HEK293T (cell line): ENCODE data around the gene IRF8.

ENCODE experiments used
- ARNT ChIP-seq: fragments of 450-650 bp; IDR thresholded peaks from 2 replicates; pipeline ENCODE4 v1.6.1; 2017; ENCODE audit warnings: mild to moderate bottlenecking
- BHLHE40 ChIP-seq: fragments of 450-650 bp; IDR thresholded peaks from 2 replicates; pipeline ENCODE4 v1.6.1; 2016; ENCODE audit warnings: mild to moderate bottlenecking, moderate library complexity, borderline replicate concordance
- ELF4 ChIP-seq: fragments of 450-650 bp; IDR thresholded peaks from 2 replicates; pipeline ENCODE4 v1.6.1; 2017; ENCODE audit warnings: antibody characterized with exemption
- FOXA1 ChIP-seq: fragments of 450-650 bp; IDR thresholded peaks from 2 replicates; pipeline ENCODE4 v1.6.1; 2016; ENCODE audit warnings: mild to moderate bottlenecking
- FOXK2 ChIP-seq: fragments of 450-650 bp; IDR thresholded peaks from 2 replicates; pipeline ENCODE4 v1.6.1; 2016; ENCODE audit warnings: mild to moderate bottlenecking
- FOXM1 ChIP-seq: fragments of 450-650 bp; IDR thresholded peaks from 2 replicates; pipeline ENCODE4 v1.6.1; 2017; ENCODE audit warnings: mild to moderate bottlenecking, borderline replicate concordance
- HDGF ChIP-seq: fragments of 450-650 bp; IDR thresholded peaks from 2 replicates; pipeline ENCODE4 v1.6.1; 2017; ENCODE audit warnings: antibody characterized with exemption, borderline replicate concordance
- NFRKB ChIP-seq: fragments of 450-650 bp; IDR thresholded peaks from 2 replicates; pipeline ENCODE4 v1.6.1; 2016; ENCODE audit warnings: mild to moderate bottlenecking, moderate library complexity
- SP1 ChIP-seq: fragments of 450-650 bp; IDR thresholded peaks from 2 replicates; pipeline ENCODE4 v1.6.1; 2017
- SUZ12 ChIP-seq: fragments of 450-650 bp; IDR thresholded peaks from 2 replicates; pipeline ENCODE4 v1.6.1; 2016; ENCODE audit warnings: mild to moderate bottlenecking
- TARDBP ChIP-seq: fragments of 450-650 bp; IDR thresholded peaks from 2 replicates; pipeline ENCODE4 v1.6.1; 2016
- ZNF384 ChIP-seq: fragments of 450-650 bp; IDR thresholded peaks from 2 replicates; pipeline ENCODE4 v1.6.1; 2016
- TF ChIP-seq, protein P1 (sequence below): fragments of 450-650 bp; IDR thresholded peaks from 2 replicates; pipeline ENCODE4 v1.6.1; 2016

DNA sequence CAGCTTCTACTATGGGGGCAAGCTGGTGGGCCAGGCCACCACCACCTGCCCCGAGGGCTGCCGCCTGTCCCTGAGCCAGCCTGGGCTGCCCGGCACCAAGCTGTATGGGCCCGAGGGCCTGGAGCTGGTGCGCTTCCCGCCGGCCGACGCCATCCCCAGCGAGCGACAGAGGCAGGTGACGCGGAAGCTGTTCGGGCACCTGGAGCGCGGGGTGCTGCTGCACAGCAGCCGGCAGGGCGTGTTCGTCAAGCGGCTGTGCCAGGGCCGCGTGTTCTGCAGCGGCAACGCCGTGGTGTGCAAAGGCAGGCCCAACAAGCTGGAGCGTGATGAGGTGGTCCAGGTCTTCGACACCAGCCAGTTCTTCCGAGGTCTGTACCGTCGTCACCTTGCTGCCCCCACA lies 19.5 kb downstream of the IRF8 start:
- TF ChIP-seq FOXM1 (no peak), HDGF (no peak), BHLHE40 (no peak), FOXK2 (no peak), TARDBP (no peak), SP1 (no peak), NFRKB (no peak), ARNT (no peak), FOXA1 (no peak), ZNF384 (no peak), SUZ12 (no peak), ELF4 (no peak)
- TF ChIP-seq, protein P1, sequence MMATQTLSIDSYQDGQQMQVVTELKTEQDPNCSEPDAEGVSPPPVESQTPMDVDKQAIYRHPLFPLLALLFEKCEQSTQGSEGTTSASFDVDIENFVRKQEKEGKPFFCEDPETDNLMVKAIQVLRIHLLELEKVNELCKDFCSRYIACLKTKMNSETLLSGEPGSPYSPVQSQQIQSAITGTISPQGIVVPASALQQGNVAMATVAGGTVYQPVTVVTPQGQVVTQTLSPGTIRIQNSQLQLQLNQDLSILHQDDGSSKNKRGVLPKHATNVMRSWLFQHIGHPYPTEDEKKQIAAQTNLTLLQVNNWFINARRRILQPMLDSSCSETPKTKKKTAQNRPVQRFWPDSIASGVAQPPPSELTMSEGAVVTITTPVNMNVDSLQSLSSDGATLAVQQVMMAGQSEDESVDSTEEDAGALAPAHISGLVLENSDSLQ, result no peak
